Smooth muscle cell (in vitro differentiated cells): Measurements from ENCODE around the gene INSR. TPM values are rescaled to one million over a fixed set of nuclear protein-coding genes. Genes with fewer than 3 reads are reported as not detected.

Experiments used
- DNase-seq: peaks from one replicate; lab custom pipeline; 2025; ENCODE audit not compliant: unreplicated experiment; lab: John Stamatoyannopoulos, UW
- H2AFZ ChIP-seq: fragments of 200-600 bp; sonication (generic); 2 replicates; pipeline ENCODE4 v1.6.0; 2016; ENCODE audit warnings: antibody characterized with exemption, low read depth, mild to moderate bottlenecking
- H3F3A ChIP-seq: fragments of 200-600 bp; sonication (generic); 2 replicates; pipeline ENCODE4 v1.6.0; 2017; ENCODE audit warnings: antibody characterized with exemption, low read depth
- H3K27ac ChIP-seq: fragments of 200-600 bp; sonication (generic); 2 replicates; pipeline ENCODE4 v1.5.1; 2016; ENCODE audit warnings: low read depth, mild to moderate bottlenecking
- H3K27me3 ChIP-seq: fragments of 200-600 bp; sonication (generic); 2 replicates; pipeline ENCODE4 v1.6.1; 2016; ENCODE audit warnings: low read depth, mild to moderate bottlenecking
- H3K36me3 ChIP-seq: fragments of 200-600 bp; sonication (generic); 2 replicates; pipeline ENCODE4 v1.5.1; 2016; ENCODE audit warnings: low read depth
- H3K4me1 ChIP-seq: fragments of 200-600 bp; sonication (generic); 2 replicates; pipeline ENCODE4 v1.5.1; 2016; ENCODE audit warnings: low read depth
- H3K4me2 ChIP-seq: fragments of 200-600 bp; sonication (generic); 2 replicates; pipeline ENCODE4 v1.6.0; 2016; ENCODE audit warnings: mild to moderate bottlenecking
- H3K4me3 ChIP-seq: fragments of 200-600 bp; sonication (generic); 2 replicates; pipeline ENCODE4 v1.5.1; 2016; ENCODE audit warnings: mild to moderate bottlenecking
- H3K79me2 ChIP-seq: fragments of 200-600 bp; sonication (generic); 2 replicates; pipeline ENCODE4 v1.6.0; 2016; ENCODE audit warnings: low read depth, mild to moderate bottlenecking
- H3K9ac ChIP-seq: fragments of 200-600 bp; sonication (generic); 2 replicates; pipeline ENCODE4 v1.6.0; 2016; ENCODE audit warnings: low read depth
- H3K9me3 ChIP-seq: fragments of 200-600 bp; sonication (generic); replicated peaks from 2 replicates; pipeline ENCODE4 v1.5.1; 2016; ENCODE audit warnings: low read depth
- H4K20me1 ChIP-seq: fragments of 200-600 bp; sonication (generic); 2 replicates; pipeline ENCODE4 v1.6.0; 2016; ENCODE audit warnings: low read depth
- WGBS: methylation state at CpG from one replicate; pipeline ENCODE4 v1.1.7; 2016; ENCODE audit warnings: low lambda C conversion rate; 5-methylcytosine and 5-hydroxymethylcytosine counted together
- polyA plus RNA-seq: library from polyadenylated mRNA; unstranded; fragments of >200 nt; fragmentation: Nextera tagmentation; extraction: Ambion mirVana; gene quantifications from 2 replicates; pipeline ENCODE4 v1.2.1, GENCODE V29; 2016
- total RNA-seq: library from RNA; depleted of rRNA; stranded (reverse); fragments of >200 nt; gene quantifications from 2 replicates; pipeline ENCODE4 v1.2.3, GENCODE V29; 2014
- TF ChIP-seq, protein P1 (sequence below): fragments of 200-600 bp; sonication (generic); IDR thresholded peaks from 2 replicates; pipeline ENCODE4 v1.5.1; 2017; ENCODE audit warnings: borderline replicate concordance, mild to moderate bottlenecking, antibody characterized with exemption; ENCODE audit not compliant: insufficient read depth, poor library complexity, severe bottlenecking

The INSR gene
- total and polyA plus RNA-seq, 2 experiments from 2014 or later, result 2.8 to 12.7 TPM

- H3K79me2 ChIP-seq, result no peaks in the 10 kb centered on the region
- peak overlapping the region; percentile 88 for H3K4me3 ChIP-seq
- H3K9ac ChIP-seq, result no peak overlapping the region
- H2AFZ ChIP-seq, result peak overlapping the region; percentile 85
- peak; percentile 69 for DNase-seq
- no peaks in the 10 kb centered on the region for H3K27me3 ChIP-seq
- H3K4me2 ChIP-seq, result peak overlapping the region; percentile 99
- H3F3A ChIP-seq, result no peaks in the 10 kb centered on the region
- TF ChIP-seq, protein P1, sequence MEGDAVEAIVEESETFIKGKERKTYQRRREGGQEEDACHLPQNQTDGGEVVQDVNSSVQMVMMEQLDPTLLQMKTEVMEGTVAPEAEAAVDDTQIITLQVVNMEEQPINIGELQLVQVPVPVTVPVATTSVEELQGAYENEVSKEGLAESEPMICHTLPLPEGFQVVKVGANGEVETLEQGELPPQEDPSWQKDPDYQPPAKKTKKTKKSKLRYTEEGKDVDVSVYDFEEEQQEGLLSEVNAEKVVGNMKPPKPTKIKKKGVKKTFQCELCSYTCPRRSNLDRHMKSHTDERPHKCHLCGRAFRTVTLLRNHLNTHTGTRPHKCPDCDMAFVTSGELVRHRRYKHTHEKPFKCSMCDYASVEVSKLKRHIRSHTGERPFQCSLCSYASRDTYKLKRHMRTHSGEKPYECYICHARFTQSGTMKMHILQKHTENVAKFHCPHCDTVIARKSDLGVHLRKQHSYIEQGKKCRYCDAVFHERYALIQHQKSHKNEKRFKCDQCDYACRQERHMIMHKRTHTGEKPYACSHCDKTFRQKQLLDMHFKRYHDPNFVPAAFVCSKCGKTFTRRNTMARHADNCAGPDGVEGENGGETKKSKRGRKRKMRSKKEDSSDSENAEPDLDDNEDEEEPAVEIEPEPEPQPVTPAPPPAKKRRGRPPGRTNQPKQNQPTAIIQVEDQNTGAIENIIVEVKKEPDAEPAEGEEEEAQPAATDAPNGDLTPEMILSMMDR, result no peak
- H3K27ac ChIP-seq, result peak overlapping the region; percentile 52
- H4K20me1 ChIP-seq, result no peaks in the 10 kb centered on the region
- H3K36me3 ChIP-seq, result no peaks in the 10 kb centered on the region
- H3K4me1 ChIP-seq, result peaks cover 4% of the 10 kb centered on the region
- H3K9me3 ChIP-seq, result no peaks in the 10 kb centered on the region
- WGBS, result 2% methylated on average over 61 of the region's 72 CpGs
Measured at GRCh38 chr19:7197760-7198696, 96.2 kb downstream of the INSR start.

- Histone ChIP-seq H3K4me1 (peaks cover 4% of the 10 kb centered on the region), H3K27ac (peak overlapping the region; percentile 52), H3K27me3 (no peaks in the 10 kb centered on the region), H3K9me3 (no peaks in the 10 kb centered on the region), H4K20me1 (peaks cover 5% of the 10 kb centered on the region), H3K4me3 (peak overlapping the region; percentile 88), H3K9ac (no peak overlapping the region), H3K36me3 (no peaks in the 10 kb centered on the region), H3K79me2 (no peaks in the 10 kb centered on the region), H2AFZ (no peak overlapping the region), H3K4me2 (peak overlapping the region; percentile 83), H3F3A (no peaks in the 10 kb centered on the region)
- TF ChIP-seq, protein P1, result no peak
- peak; percentile 79 for DNase-seq
- WGBS, result 3% methylated on average over 27 of the region's 27 CpGs
Measured at GRCh38 chr19:7197119-7197759, 97.0 kb downstream of the INSR start.

GRCh38 chr19:7196763-7197118 lies 97.5 kb downstream of the INSR start:
- Histone ChIP-seq H3K36me3 (no peaks in the 10 kb centered on the region), H3K9ac (no peak overlapping the region), H4K20me1 (peaks cover 5% of the 10 kb centered on the region), H3K27ac (peak overlapping the region; percentile 35), H3F3A (no peaks in the 10 kb centered on the region), H3K4me1 (peaks cover 4% of the 10 kb centered on the region), H2AFZ (no peak overlapping the region), H3K4me2 (peak overlapping the region; percentile 83), H3K27me3 (no peaks in the 10 kb centered on the region), H3K9me3 (no peaks in the 10 kb centered on the region), H3K4me3 (peak overlapping the region; percentile 88), H3K79me2 (no peaks in the 10 kb centered on the region)
- WGBS, result 30% methylated on average over 8 of the region's 8 CpGs
- TF ChIP-seq, protein P1, result no peak
- no peak for DNase-seq
